Bronchial epithelial cell (primary cell): ENCODE measurements around the gene MAGOHB. TPM values are rescaled to one million over a fixed set of nuclear protein-coding genes. Genes with fewer than 3 reads are reported as not detected.
A peak's percentile ranks its signal among the peaks of the same experiment; 100 is the strongest.

ENCODE experiments used
- DNase-seq: peaks from one replicate; pipeline ENCODE4 v3.0.0-alpha.2; 2010; ENCODE audit warnings: low read depth
- FAIRE-seq: peaks from 2 replicates; lab custom pipeline; 2011; peaks lifted over from hg19 to GRCh38; lab: Jason Lieb, UNC
- H3K27me3 ChIP-seq: 2 replicates; pipeline ENCODE4 v1.5.1; 2011; ENCODE audit warnings: low read length; ENCODE audit not compliant: control insufficient read depth, insufficient read depth
- H3K36me3 ChIP-seq: 2 replicates; pipeline ENCODE4 v1.5.1; 2011; ENCODE audit warnings: low read length; ENCODE audit not compliant: control insufficient read depth, insufficient read depth
- H3K4me3 ChIP-seq: 2 replicates; pipeline ENCODE4 v1.5.1; 2011; ENCODE audit warnings: mild to moderate bottlenecking, low read depth, low read length, control low read depth
- CTCF ChIP-seq: IDR thresholded peaks from 2 replicates; pipeline ENCODE4 v1.5.1; 2011; ENCODE audit warnings: mild to moderate bottlenecking, moderate library complexity, low read length, control low read depth, inconsistent platforms; ENCODE audit not compliant: insufficient read depth, severe bottlenecking
- total RNA-seq: library from RNA; depleted of rRNA; stranded (reverse); fragments of >200 nt; gene quantifications from 2 replicates; pipeline ENCODE4 v1.2.1, GENCODE V29; 2014

MAGOHB gene
- total RNA-seq, 1 donor from 2014 or later = 14.0 TPM

- FAIRE-seq (no peak), DNase-seq (peak; percentile 90)
- no peaks in the 10 kb centered on the region for H3K27me3 ChIP-seq
- no peak for TF ChIP-seq CTCF
- no peaks in the 10 kb centered on the region for H3K36me3 ChIP-seq
- H3K4me3 ChIP-seq = no peak overlapping the region
Observed at GRCh38 chr12:10641735-10642500, 28.5 kb upstream of the MAGOHB start.

GRCh38 chr12:10638728-10639127, 25.3 kb upstream of the MAGOHB start:
- FAIRE-seq (no peak), DNase-seq (no peak)
- no peak for TF ChIP-seq CTCF
- no peaks in the 10 kb centered on the region for H3K27me3 ChIP-seq
- no peak overlapping the region for H3K4me3 ChIP-seq
- no peaks in the 10 kb centered on the region for H3K36me3 ChIP-seq

GRCh38 chr12:10636611-10637010, 23.2 kb upstream of the MAGOHB start:
- TF ChIP-seq CTCF = no peak
- H3K4me3 ChIP-seq = no peak overlapping the region
- peak; percentile 47 for DNase-seq
- H3K36me3 ChIP-seq = no peaks in the 10 kb centered on the region
- H3K27me3 ChIP-seq = no peaks in the 10 kb centered on the region
- FAIRE-seq = no peak

- no peak overlapping the region for H3K4me3 ChIP-seq
- TF ChIP-seq CTCF = no peak
- H3K27me3 ChIP-seq = no peaks in the 10 kb centered on the region
- DNase-seq (no peak), FAIRE-seq (peak; percentile 40)
- H3K36me3 ChIP-seq = no peaks in the 10 kb centered on the region
Observed at GRCh38 chr12:10636124-10636523, 22.7 kb upstream of the MAGOHB start.

GRCh38 chr12:10635306-10635705, 21.9 kb upstream of the MAGOHB start:
- Histone ChIP-seq H3K27me3 (no peaks in the 10 kb centered on the region), H3K4me3 (no peak overlapping the region), H3K36me3 (no peaks in the 10 kb centered on the region)
- FAIRE-seq (no peak), DNase-seq (no peak)
- TF ChIP-seq CTCF = no peak

GRCh38 chr12:10634427-10634826, 21.0 kb upstream of the MAGOHB start:
- Histone ChIP-seq H3K27me3 (no peaks in the 10 kb centered on the region), H3K4me3 (no peak overlapping the region), H3K36me3 (no peaks in the 10 kb centered on the region)
- FAIRE-seq (no peak), DNase-seq (no peak)
- TF ChIP-seq CTCF = no peak
